Stimulated activated CD8-positive, alpha-beta memory T cell treated with anti-CD3 and anti-CD28 coated beads, Interleukin-7, amount 100 ng/mL, for 24 hours (primary cell): ENCODE results near the gene CDC42BPA.
"Not testable (repeated sequence)": the region's sequence is repeated elsewhere in the genome, so short reads cannot be mapped to it uniquely, and the experiment has no call there.

Experiments used
- DNase-seq: peaks from one replicate; pipeline ENCODE4 v3.0.0-alpha.2; 2020; ENCODE audit warnings: low read depth

The CDC42BPA gene

GRCh38 chr1:227192163-227192562 is 126.1 kb downstream of the CDC42BPA start:
- DNase-seq, result no peak

- DNase-seq, result no peak
Observed at GRCh38 chr1:227191607-227192006, 126.7 kb downstream of the CDC42BPA start.

- DNase-seq, result no peak
Observed at GRCh38 chr1:227190321-227190720, 128.0 kb downstream of the CDC42BPA start.

- no peak for DNase-seq
Observed at GRCh38 chr1:227185291-227185690, 133.0 kb downstream of the CDC42BPA start.

GRCh38 chr1:227182012-227182411 is 136.3 kb downstream of the CDC42BPA start:
- DNase-seq, result no peak

- DNase-seq, result no peak
Observed at GRCh38 chr1:227175611-227176010, 142.7 kb downstream of the CDC42BPA start.

GRCh38 chr1:227174164-227174563 is 144.1 kb downstream of the CDC42BPA start:
- DNase-seq, result no peak

- no peak for DNase-seq
Observed at GRCh38 chr1:227170361-227171166, 147.7 kb downstream of the CDC42BPA start.

- no peak for DNase-seq
Observed at GRCh38 chr1:227169343-227169742, 148.9 kb downstream of the CDC42BPA start.

- no peak for DNase-seq
Observed at GRCh38 chr1:227167276-227168101, 150.8 kb downstream of the CDC42BPA start.

- DNase-seq, result no peak
Observed at GRCh38 chr1:227166559-227166958, 151.7 kb downstream of the CDC42BPA start.

GRCh38 chr1:227161470-227161869 is 156.8 kb downstream of the CDC42BPA start:
- DNase-seq, result no peak

GRCh38 chr1:227156520-227156919 is 161.8 kb downstream of the CDC42BPA start:
- no peak for DNase-seq

GRCh38 chr1:227155688-227156087 is 162.6 kb downstream of the CDC42BPA start:
- DNase-seq, result no peak

- no peak for DNase-seq
Observed at GRCh38 chr1:227155004-227155403, 163.3 kb downstream of the CDC42BPA start.

GRCh38 chr1:227152525-227152924 is 165.8 kb downstream of the CDC42BPA start:
- no peak for DNase-seq

GRCh38 chr1:227140376-227140775 is 177.9 kb downstream of the CDC42BPA start:
- no peak for DNase-seq

GRCh38 chr1:227136210-227136820 is 182.0 kb downstream of the CDC42BPA start:
- DNase-seq, result no peak

GRCh38 chr1:227134686-227135314 is 183.5 kb downstream of the CDC42BPA start:
- DNase-seq, result no peak

- not testable (repeated sequence) for DNase-seq
Observed at GRCh38 chr1:227132695-227133094, 185.6 kb downstream of the CDC42BPA start.

- no peak for DNase-seq
Observed at GRCh38 chr1:227131193-227131592, 187.1 kb downstream of the CDC42BPA start.

- no peak for DNase-seq
Observed at GRCh38 chr1:227127891-227128290, 190.4 kb downstream of the CDC42BPA start.
